Activated T-helper 2 cell treated with anti-CD3 and anti-CD28 coated beads, Interferon-gamma antibody, Interleukin-2, Interleukin-4, amounts not matched to agents 10 μg/mL and 5 μg/mL and 100 μg/mL, durations not matched to agents 14 hours and 24 hours and 36 hours (primary cell): ENCODE measurements around the gene NREP. TPM values are rescaled to one million over a fixed set of nuclear protein-coding genes. Genes with fewer than 3 reads are reported as not detected.

Source experiments
- DNase-seq: peaks from one replicate; pipeline ENCODE4 v3.0.0; 2021; ENCODE audit warnings: low spot score
- H3K27ac Mint-ChIP-seq: one replicate; pipeline ENCODE4 v1.8.0; 2021; ENCODE audit warnings: mixed read lengths
- H3K27me3 Mint-ChIP-seq: one replicate; pipeline ENCODE4 v1.8.0; 2021; ENCODE audit warnings: low read depth, mixed read lengths
- H3K36me3 Mint-ChIP-seq: one replicate; pipeline ENCODE4 v1.8.0; 2021; ENCODE audit warnings: low read depth, mixed read lengths
- H3K4me1 Mint-ChIP-seq: one replicate; pipeline ENCODE4 v1.8.0; 2021; ENCODE audit warnings: low read depth, mixed read lengths
- H3K4me3 Mint-ChIP-seq: one replicate; pipeline ENCODE4 v1.8.0; 2021; ENCODE audit warnings: low read depth, mild to moderate bottlenecking, moderate library complexity, mixed read lengths
- H3K9me3 Mint-ChIP-seq: one replicate; pipeline ENCODE4 v1.8.0; 2021; ENCODE audit warnings: mixed read lengths
- intact Hi-C: fragments of 100-400 bp; cut with micrococcal nuclease; formaldehyde crosslinking; loops from one replicate; pipeline ENCODE4 v1.15.1; 2023
- total RNA-seq: library from RNA; stranded (reverse); gene quantifications from 2 replicates; pipeline ENCODE4 v1.2.3, GENCODE V29; 2022

Gene NREP
- total RNA-seq, 1 donor from 2014 or later: 35.3 TPM

- intact Hi-C loops: loop anchor here (2.0 to 10.0 kb wide), 10 partner anchors 17 to 1023 kb away; partner anchors contain the start of genes SLC25A46 and STARD4
- Mint-ChIP-seq H3K4me1 (peaks cover 31% of the 10 kb centered on the region), H3K27ac (peak overlapping the region; percentile 92), H3K27me3 (no peaks in the 10 kb centered on the region), H3K9me3 (no peaks in the 10 kb centered on the region), H3K4me3 (peak overlapping the region; percentile 86), H3K36me3 (peaks cover 9% of the 10 kb centered on the region)
- peak; percentile 86 for DNase-seq
Observed at GRCh38 chr5:111757355-111758283, 625 bp upstream of the NREP start.

- intact Hi-C loops: loop anchor here (2.0 to 10.0 kb wide), 9 partner anchors 15 to 1021 kb away; partner anchors contain the start of gene SLC25A46
- Mint-ChIP-seq H3K9me3 (no peaks in the 10 kb centered on the region), H3K4me3 (peak overlapping the region; percentile 86), H3K27ac (no peak overlapping the region), H3K27me3 (no peaks in the 10 kb centered on the region), H3K36me3 (peaks cover 13% of the 10 kb centered on the region), H3K4me1 (peaks cover 35% of the 10 kb centered on the region)
- no peak for DNase-seq
Observed at GRCh38 chr5:111755942-111756381, 1.0 kb downstream of the NREP start.

GRCh38 chr5:111755345-111755941 lies 1.6 kb downstream of the NREP start:
- H3K36me3 Mint-ChIP-seq: peaks cover 15% of the 10 kb centered on the region
- peak overlapping the region; percentile 86 for H3K4me3 Mint-ChIP-seq
- intact Hi-C loops: loop anchor here (5.0 to 10.0 kb wide), 6 partner anchors 173 to 1021 kb away; partner anchors contain the start of gene SLC25A46
- peaks cover 35% of the 10 kb centered on the region for H3K4me1 Mint-ChIP-seq
- no peak for DNase-seq
- no peak overlapping the region for H3K27ac Mint-ChIP-seq
- H3K9me3 Mint-ChIP-seq: no peaks in the 10 kb centered on the region
- H3K27me3 Mint-ChIP-seq: no peaks in the 10 kb centered on the region

GRCh38 chr5:111753884-111754589 lies 3.0 kb downstream of the NREP start:
- no peak for DNase-seq
- no peaks in the 10 kb centered on the region for H3K27me3 Mint-ChIP-seq
- intact Hi-C loops: loop anchor here (10.0 kb wide), 1 partner anchor 1019 kb away; the partner anchor contains the start of gene SLC25A46
- H3K36me3 Mint-ChIP-seq: peaks cover 27% of the 10 kb centered on the region
- H3K27ac Mint-ChIP-seq: no peak overlapping the region
- H3K4me1 Mint-ChIP-seq: peaks cover 39% of the 10 kb centered on the region
- no peaks in the 10 kb centered on the region for H3K9me3 Mint-ChIP-seq
- no peak overlapping the region for H3K4me3 Mint-ChIP-seq

GRCh38 chr5:111752426-111752965 lies 4.5 kb downstream of the NREP start:
- intact Hi-C loops: loop anchor here (10.0 kb wide), 1 partner anchor 1018 kb away; the partner anchor contains the start of gene SLC25A46
- no peak for DNase-seq
- peaks cover 42% of the 10 kb centered on the region for H3K36me3 Mint-ChIP-seq
- no peak overlapping the region for H3K27ac Mint-ChIP-seq
- no peak overlapping the region for H3K4me3 Mint-ChIP-seq
- H3K4me1 Mint-ChIP-seq: peaks cover 46% of the 10 kb centered on the region
- no peaks in the 10 kb centered on the region for H3K27me3 Mint-ChIP-seq
- no peaks in the 10 kb centered on the region for H3K9me3 Mint-ChIP-seq

- intact Hi-C loops: loop anchor here (2.0 to 10.0 kb wide), 2 partner anchors 19 to 1015 kb away; partner anchors contain the start of gene SLC25A46
- Mint-ChIP-seq H3K4me1 (peaks cover 38% of the 10 kb centered on the region), H3K27me3 (no peaks in the 10 kb centered on the region), H3K9me3 (no peaks in the 10 kb centered on the region), H3K36me3 (peaks cover 46% of the 10 kb centered on the region), H3K4me3 (no peak overlapping the region), H3K27ac (no peak overlapping the region)
- no peak for DNase-seq
Observed at GRCh38 chr5:111749303-111750026, 7.5 kb downstream of the NREP start.

GRCh38 chr5:111748304-111748763 lies 8.7 kb downstream of the NREP start:
- peak overlapping the region; percentile 73 for H3K27ac Mint-ChIP-seq

GRCh38 chr5:111747337-111747736 lies 9.7 kb downstream of the NREP start:
- H3K36me3 Mint-ChIP-seq: peaks cover 38% of the 10 kb centered on the region
- H3K9me3 Mint-ChIP-seq: no peaks in the 10 kb centered on the region
- H3K27ac Mint-ChIP-seq: no peak overlapping the region
- no peaks in the 10 kb centered on the region for H3K27me3 Mint-ChIP-seq
- no peak overlapping the region for H3K4me3 Mint-ChIP-seq
- intact Hi-C loops: no loop called here
- H3K4me1 Mint-ChIP-seq: peaks cover 41% of the 10 kb centered on the region
- no peak for DNase-seq

More at GRCh38 chr5:111748304-111748763, 8.7 kb downstream of the NREP start:
- Mint-ChIP-seq H3K36me3 (peaks cover 41% of the 10 kb centered on the region), H3K4me1 (peaks cover 40% of the 10 kb centered on the region), H3K4me3 (no peak overlapping the region), H3K9me3 (no peaks in the 10 kb centered on the region), H3K27me3 (no peaks in the 10 kb centered on the region)
- intact Hi-C loops: loop anchor here (2.0 kb wide), 1 partner anchor 18 kb away; no protein-coding TSS in a partner anchor
- DNase-seq: no peak

- Mint-ChIP-seq H3K9me3 (no peaks in the 10 kb centered on the region), H3K27me3 (no peaks in the 10 kb centered on the region), H3K4me1 (peaks cover 43% of the 10 kb centered on the region), H3K36me3 (peaks cover 37% of the 10 kb centered on the region), H3K27ac (no peak overlapping the region), H3K4me3 (no peak overlapping the region)
- no peak for DNase-seq
- intact Hi-C loops: no loop called here
Observed at GRCh38 chr5:111746791-111747190, 10.2 kb downstream of the NREP start.

GRCh38 chr5:111745075-111745739 lies 11.8 kb downstream of the NREP start:
- H3K9me3 Mint-ChIP-seq: no peaks in the 10 kb centered on the region
- DNase-seq: no peak
- intact Hi-C loops: no loop called here
- H3K4me3 Mint-ChIP-seq: no peak overlapping the region
- no peaks in the 10 kb centered on the region for H3K27me3 Mint-ChIP-seq
- H3K4me1 Mint-ChIP-seq: peaks cover 53% of the 10 kb centered on the region
- peaks cover 32% of the 10 kb centered on the region for H3K36me3 Mint-ChIP-seq
- H3K27ac Mint-ChIP-seq: peak overlapping the region; percentile 0

GRCh38 chr5:111744455-111744854 lies 12.5 kb downstream of the NREP start:
- H3K36me3 Mint-ChIP-seq: peaks cover 25% of the 10 kb centered on the region
- no peaks in the 10 kb centered on the region for H3K27me3 Mint-ChIP-seq
- no peak overlapping the region for H3K27ac Mint-ChIP-seq
- DNase-seq: no peak
- peaks cover 54% of the 10 kb centered on the region for H3K4me1 Mint-ChIP-seq
- intact Hi-C loops: loop anchor here (5.0 kb wide), 1 partner anchor 413 kb away; no protein-coding TSS in a partner anchor
- H3K9me3 Mint-ChIP-seq: no peaks in the 10 kb centered on the region
- H3K4me3 Mint-ChIP-seq: no peak overlapping the region
